Putamen (tissue), 1 donor: ENCODE results near the gene DPEP2.
A peak's percentile ranks its signal among the peaks of the same experiment; 100 is the strongest.
"Not testable (repeated sequence)": the region's sequence is repeated elsewhere in the genome, so short reads cannot be mapped to it uniquely, and the experiment has no call there.

Source experiments
- DNase-seq: peaks from one replicate; pipeline ENCODE4 v3.0.0-alpha.2; 2016; ENCODE audit warnings: low spot score

The DPEP2 gene

GRCh38 chr16:67976205-67976604, 23.1 kb downstream of the DPEP2 start:
- no peak for DNase-seq

- no peak for DNase-seq
These were observed 23.8 kb downstream of the DPEP2 start for GRCh38 chr16:67975321-67976105.

- not testable (repeated sequence) for DNase-seq
These were observed 27.0 kb downstream of the DPEP2 start for GRCh38 chr16:67972285-67972684.

GRCh38 chr16:67971111-67971510, 28.2 kb downstream of the DPEP2 start:
- DNase-seq, result no peak

GRCh38 chr16:67969254-67970039, 29.8 kb downstream of the DPEP2 start:
- DNase-seq, result no peak

GRCh38 chr16:67968400-67969253, 30.7 kb downstream of the DPEP2 start, which contains the start of gene SLC12A4:
SLC12A4 (minus strand) TSS chr16:67968637; CDS start chr16:67968553, 84 bp downstream.
- DNase-seq, result peak; percentile 42

GRCh38 chr16:67967958-67968399, 31.3 kb downstream of the DPEP2 start:
- no peak for DNase-seq

- no peak for DNase-seq
These were observed 31.9 kb downstream of the DPEP2 start for GRCh38 chr16:67967183-67967957.

- no peak for DNase-seq
These were observed 32.6 kb downstream of the DPEP2 start for GRCh38 chr16:67966549-67967182.

GRCh38 chr16:67965668-67966548, 33.4 kb downstream of the DPEP2 start:
- no peak for DNase-seq

- DNase-seq, result no peak
These were observed 34.7 kb downstream of the DPEP2 start for GRCh38 chr16:67964477-67965131.

- DNase-seq, result no peak
These were observed 35.5 kb downstream of the DPEP2 start for GRCh38 chr16:67963662-67964321.

GRCh38 chr16:67963292-67963661, 36.0 kb downstream of the DPEP2 start:
- DNase-seq, result no peak

- DNase-seq, result no peak
These were observed 37.1 kb downstream of the DPEP2 start for GRCh38 chr16:67962135-67962534.

- no peak for DNase-seq
These were observed 37.7 kb downstream of the DPEP2 start for GRCh38 chr16:67961551-67961957.

- DNase-seq, result no peak
These were observed 39.6 kb downstream of the DPEP2 start for GRCh38 chr16:67959536-67960329.

- DNase-seq, result no peak
These were observed 41.7 kb downstream of the DPEP2 start for GRCh38 chr16:67957622-67958021.
